MM.1S (cell line): ENCODE results near the gene SPATC1L.
"Not testable (repeated sequence)": the region's sequence is repeated elsewhere in the genome, so short reads cannot be mapped to it uniquely, and the experiment has no call there.

Experiments
- DNase-seq: peaks from one replicate; pipeline ENCODE4 v3.0.0-alpha.2; 2015
- H2AFZ ChIP-seq: fragments of 300-600 bp; sonication (generic); 2 replicates; pipeline ENCODE4 v1.6.0; 2016; ENCODE audit warnings: antibody characterized with exemption, low read length
- H3F3A ChIP-seq: fragments of 300-600 bp; sonication (generic); 2 replicates; pipeline ENCODE4 v1.6.1; 2016; ENCODE audit warnings: mild to moderate bottlenecking, antibody characterized with exemption, low read length, moderate library complexity, mixed read lengths; ENCODE audit not compliant: insufficient read depth
- H3K27ac ChIP-seq: fragments of 300-600 bp; sonication (generic); 2 replicates; pipeline ENCODE4 v1.5.1; 2016; ENCODE audit warnings: mild to moderate bottlenecking, low read length
- H3K27me3 ChIP-seq: fragments of 300-600 bp; sonication (generic); replicated peaks from 2 replicates; pipeline ENCODE4 v1.6.0; 2016; ENCODE audit warnings: low read length; ENCODE audit not compliant: insufficient read depth
- H3K36me3 ChIP-seq: fragments of 300-600 bp; sonication (generic); replicated peaks from 2 replicates; pipeline ENCODE4 v1.6.1; 2016; ENCODE audit warnings: mild to moderate bottlenecking, low read length, mixed read lengths; ENCODE audit not compliant: insufficient read depth
- H3K4me1 ChIP-seq: fragments of 300-600 bp; sonication (generic); 2 replicates; pipeline ENCODE4 v1.6.1; 2016; ENCODE audit warnings: low read length, mixed read lengths
- H3K4me2 ChIP-seq: fragments of 300-600 bp; sonication (generic); 2 replicates; pipeline ENCODE4 v1.6.0; 2016; ENCODE audit warnings: low read depth, low read length
- H3K4me3 ChIP-seq: fragments of 300-600 bp; sonication (generic); 2 replicates; pipeline ENCODE4 v1.5.1; 2016; ENCODE audit warnings: low read length, mixed read lengths
- H3K79me2 ChIP-seq: fragments of 300-600 bp; sonication (generic); 2 replicates; pipeline ENCODE4 v1.6.1; 2016; ENCODE audit warnings: mixed run types, low read length, mixed read lengths
- H3K9ac ChIP-seq: fragments of 300-600 bp; sonication (generic); 2 replicates; pipeline ENCODE4 v1.6.1; 2016; ENCODE audit warnings: low read length, mixed read lengths
- H3K9me2 ChIP-seq: fragments of 300-600 bp; sonication (generic); replicated peaks from 2 replicates; pipeline ENCODE4 v1.6.1; 2016; ENCODE audit warnings: mild to moderate bottlenecking, low read length, mixed read lengths; ENCODE audit not compliant: insufficient read depth
- H3K9me3 ChIP-seq: fragments of 300-600 bp; sonication (generic); replicated peaks from 2 replicates; pipeline ENCODE4 v1.6.1; 2016; ENCODE audit warnings: mild to moderate bottlenecking, low read length, mixed read lengths; ENCODE audit not compliant: insufficient read depth
- H4K20me1 ChIP-seq: fragments of 300-600 bp; sonication (generic); 2 replicates; pipeline ENCODE4 v1.6.1; 2016; ENCODE audit warnings: mild to moderate bottlenecking, low read length, moderate library complexity, mixed read lengths; ENCODE audit not compliant: insufficient read depth
- CTCF ChIP-seq: fragments of 300-600 bp; sonication (generic); IDR thresholded peaks from 2 replicates; pipeline ENCODE4 v1.5.1; 2016; ENCODE audit warnings: antibody characterized with exemption, low read length, mixed read lengths
- EZH2 ChIP-seq: fragments of 300-600 bp; sonication (generic); optimal IDR thresholded peaks from 2 replicates; pipeline ENCODE3; 2017; ENCODE audit warnings: low read depth, mild to moderate bottlenecking, antibody characterized with exemption, low read length, mixed read lengths
- EZH2phosphoT487 ChIP-seq: fragments of 300-600 bp; sonication (generic); IDR thresholded peaks from 2 replicates; pipeline ENCODE4 v1.6.1; 2018; ENCODE audit warnings: antibody characterized with exemption, low read length

The SPATC1L gene

GRCh38 chr21:46178961-46179360 lies 5.3 kb downstream of the SPATC1L start:
- 0 out of 2 replicates have a peak, but pooled peaks cover 2% of the 10 kb centered on the region for H3K79me2 ChIP-seq
- no peak overlapping the region for H3K27ac ChIP-seq
- no peaks in the 10 kb centered on the region for H3K36me3 ChIP-seq
- H3K4me2 ChIP-seq = no peak overlapping the region
- DNase-seq = no peak
- no peaks in the 10 kb centered on the region for H3K9me2 ChIP-seq
- H3K9ac ChIP-seq = no peak overlapping the region
- TF ChIP-seq EZH2phosphoT487 = no peak
- TF ChIP-seq CTCF = no peak
- TF ChIP-seq EZH2 = no peak
- H3K4me3 ChIP-seq = no peak overlapping the region
- H3K27me3 ChIP-seq = no peaks in the 10 kb centered on the region
- no peaks in the 10 kb centered on the region for H4K20me1 ChIP-seq
- H2AFZ ChIP-seq = no peak overlapping the region
- no peaks in the 10 kb centered on the region for H3K9me3 ChIP-seq
- H3F3A ChIP-seq = no peaks in the 10 kb centered on the region
- no peaks in the 10 kb centered on the region for H3K4me1 ChIP-seq

- H3K9ac ChIP-seq, H3K9me2 ChIP-seq, H3F3A ChIP-seq, H3K27me3 ChIP-seq, H3K4me2 ChIP-seq, H2AFZ ChIP-seq, H3K27ac ChIP-seq, H4K20me1 ChIP-seq, H3K79me2 ChIP-seq, H3K36me3 ChIP-seq, DNase-seq, H3K4me3 ChIP-seq, H3K4me1 ChIP-seq, H3K9me3 ChIP-seq: not testable (repeated sequence)
Observed at GRCh38 chr21:46176443-46177129, 7.7 kb downstream of the SPATC1L start.

- Histone ChIP-seq H3K9me3 (no peaks in the 10 kb centered on the region), H3K27ac (no peak overlapping the region), H3K27me3 (no peaks in the 10 kb centered on the region), H3K79me2 (no peaks in the 10 kb centered on the region), H3K9ac (no peak overlapping the region), H3K4me1 (no peaks in the 10 kb centered on the region), H3F3A (no peaks in the 10 kb centered on the region), H3K4me2 (no peak overlapping the region), H3K4me3 (no peak overlapping the region), H3K9me2 (no peaks in the 10 kb centered on the region), H4K20me1 (no peaks in the 10 kb centered on the region), H2AFZ (no peak overlapping the region), H3K36me3 (no peaks in the 10 kb centered on the region)
- no peak for DNase-seq
- TF ChIP-seq EZH2phosphoT487 (no peak), CTCF (no peak), EZH2 (no peak)
Observed at GRCh38 chr21:46173573-46173972, 10.7 kb downstream of the SPATC1L start.

GRCh38 chr21:46172863-46173528 lies 11.3 kb downstream of the SPATC1L start:
- H3K4me3 ChIP-seq = no peak overlapping the region

More at GRCh38 chr21:46172863-46173528, 11.3 kb downstream of the SPATC1L start:
- Histone ChIP-seq H3K4me2 (no peak overlapping the region), H3K79me2 (no peaks in the 10 kb centered on the region), H3K27me3 (no peaks in the 10 kb centered on the region), H3K27ac (no peak overlapping the region), H2AFZ (no peak overlapping the region), H3K4me1 (no peaks in the 10 kb centered on the region), H3K9me3 (no peaks in the 10 kb centered on the region), H3K36me3 (no peaks in the 10 kb centered on the region), H3K9ac (no peak overlapping the region), H3F3A (no peaks in the 10 kb centered on the region), H3K9me2 (no peaks in the 10 kb centered on the region), H4K20me1 (no peaks in the 10 kb centered on the region)
- no peak for DNase-seq
- TF ChIP-seq EZH2phosphoT487 (no peak), CTCF (no peak), EZH2 (no peak)
